Vagina (tissue), 2 donors: ENCODE data around the gene SPAG7.

ENCODE experiments used
- CTCF ChIP-seq, 3 experiments: fragments of 450-650 bp in 2 of 3; fragments of 200-600 bp in 1 of 3; sonication (generic) in 1 of 3; IDR thresholded peaks; one replicate each; pipeline ENCODE4 v1.5.1; 2017 to 2019; ENCODE audit warnings: antibody characterized with exemption in 3 of 3, mild to moderate bottlenecking in 2 of 3, moderate library complexity in 2 of 3
- POLR2A ChIP-seq, 2 donors: fragments of 450-650 bp; IDR thresholded peaks; one replicate each; pipeline ENCODE4 v1.6.1; 2017; ENCODE audit warnings: antibody characterized with exemption in 2 of 2, mild to moderate bottlenecking in 2 of 2, moderate library complexity in 2 of 2

GRCh38 chr17:4982305-4982704 lies 14.7 kb upstream of the SPAG7 start:
- TF ChIP-seq CTCF (IDR thresholded peaks at IDR 0.05) (no peak), POLR2A (IDR thresholded peaks at IDR 0.05) (no peak)
